Testis (tissue), 2 donors: ENCODE results near the gene PI4KB.

Source experiments
- CTCF ChIP-seq, 3 experiments: fragments of 450-650 bp in 2 of 3; fragments of 200-600 bp in 1 of 3; sonication (generic) in 1 of 3; IDR thresholded peaks; one replicate each; pipeline ENCODE4 v1.5.1; 2016 to 2019; ENCODE audit warnings: antibody characterized with exemption in 3 of 3, mild to moderate bottlenecking in 2 of 3, moderate library complexity in 1 of 3
- POLR2A ChIP-seq: fragments of 450-650 bp; IDR thresholded peaks from one replicate; pipeline ENCODE4 v1.6.1; 2017; ENCODE audit warnings: antibody characterized with exemption, mild to moderate bottlenecking, moderate library complexity

DNA sequence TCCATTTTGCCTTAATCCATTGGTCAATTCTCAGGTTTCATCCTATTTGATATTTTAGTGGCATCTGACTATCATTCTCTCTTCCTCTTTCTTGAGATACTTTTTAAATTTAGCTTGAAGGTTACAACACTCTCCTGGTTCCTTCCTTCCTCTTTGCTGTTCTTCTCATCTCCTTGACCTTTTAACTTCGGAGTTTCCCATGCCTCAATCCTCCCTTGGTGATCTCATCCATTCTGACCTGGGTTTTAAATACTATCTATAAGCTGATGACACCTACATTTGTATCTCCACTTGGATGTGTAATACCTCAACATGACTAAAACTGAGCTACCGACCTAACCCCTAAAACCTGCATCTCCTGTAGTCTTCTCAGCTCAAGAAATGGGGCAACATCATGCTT is 50.0 kb downstream of the PI4KB start:
- TF ChIP-seq CTCF (IDR thresholded peaks at IDR 0.05) = no peak
- no peak for TF ChIP-seq POLR2A
